HL-60 (cell line): ENCODE measurements around the gene OFD1.

Experiments used
- GABPA ChIP-seq: IDR thresholded peaks from 2 replicates; pipeline ENCODE4 v1.6.1; 2012; ENCODE audit warnings: low read depth
- POLR2AphosphoS5 ChIP-seq: IDR thresholded peaks from 2 replicates; pipeline ENCODE4 v1.6.1; 2012; ENCODE audit warnings: low read depth
- TF ChIP-seq, protein P1 (sequence below): IDR thresholded peaks from one replicate; pipeline ENCODE4 v1.5.1; 2011; ENCODE audit warnings: low read length, control low read depth, inconsistent platforms; ENCODE audit not compliant: insufficient read depth

GRCh38 chrX:13688958-13689740, 45.4 kb upstream of the OFD1 start, which contains the start of gene RAB9A:
- TF ChIP-seq, protein P1, sequence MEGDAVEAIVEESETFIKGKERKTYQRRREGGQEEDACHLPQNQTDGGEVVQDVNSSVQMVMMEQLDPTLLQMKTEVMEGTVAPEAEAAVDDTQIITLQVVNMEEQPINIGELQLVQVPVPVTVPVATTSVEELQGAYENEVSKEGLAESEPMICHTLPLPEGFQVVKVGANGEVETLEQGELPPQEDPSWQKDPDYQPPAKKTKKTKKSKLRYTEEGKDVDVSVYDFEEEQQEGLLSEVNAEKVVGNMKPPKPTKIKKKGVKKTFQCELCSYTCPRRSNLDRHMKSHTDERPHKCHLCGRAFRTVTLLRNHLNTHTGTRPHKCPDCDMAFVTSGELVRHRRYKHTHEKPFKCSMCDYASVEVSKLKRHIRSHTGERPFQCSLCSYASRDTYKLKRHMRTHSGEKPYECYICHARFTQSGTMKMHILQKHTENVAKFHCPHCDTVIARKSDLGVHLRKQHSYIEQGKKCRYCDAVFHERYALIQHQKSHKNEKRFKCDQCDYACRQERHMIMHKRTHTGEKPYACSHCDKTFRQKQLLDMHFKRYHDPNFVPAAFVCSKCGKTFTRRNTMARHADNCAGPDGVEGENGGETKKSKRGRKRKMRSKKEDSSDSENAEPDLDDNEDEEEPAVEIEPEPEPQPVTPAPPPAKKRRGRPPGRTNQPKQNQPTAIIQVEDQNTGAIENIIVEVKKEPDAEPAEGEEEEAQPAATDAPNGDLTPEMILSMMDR, result no peak
- TF ChIP-seq GABPA, result no peak
- TF ChIP-seq POLR2AphosphoS5, result peak; percentile 52; the same call in 1 of the 2 replicates
